Limb (tissue), 2 donors: Measurements from ENCODE around the gene CDH4.
A peak's percentile ranks its signal among the peaks of the same experiment; 100 is the strongest.

ENCODE experiments used
- DNase-seq, 2 donors: peaks; one replicate each; pipeline ENCODE4 v3.0.0-alpha.2; 2016; ENCODE audit errors: extremely low spot score in 2 of 2

Gene CDH4

DNA sequence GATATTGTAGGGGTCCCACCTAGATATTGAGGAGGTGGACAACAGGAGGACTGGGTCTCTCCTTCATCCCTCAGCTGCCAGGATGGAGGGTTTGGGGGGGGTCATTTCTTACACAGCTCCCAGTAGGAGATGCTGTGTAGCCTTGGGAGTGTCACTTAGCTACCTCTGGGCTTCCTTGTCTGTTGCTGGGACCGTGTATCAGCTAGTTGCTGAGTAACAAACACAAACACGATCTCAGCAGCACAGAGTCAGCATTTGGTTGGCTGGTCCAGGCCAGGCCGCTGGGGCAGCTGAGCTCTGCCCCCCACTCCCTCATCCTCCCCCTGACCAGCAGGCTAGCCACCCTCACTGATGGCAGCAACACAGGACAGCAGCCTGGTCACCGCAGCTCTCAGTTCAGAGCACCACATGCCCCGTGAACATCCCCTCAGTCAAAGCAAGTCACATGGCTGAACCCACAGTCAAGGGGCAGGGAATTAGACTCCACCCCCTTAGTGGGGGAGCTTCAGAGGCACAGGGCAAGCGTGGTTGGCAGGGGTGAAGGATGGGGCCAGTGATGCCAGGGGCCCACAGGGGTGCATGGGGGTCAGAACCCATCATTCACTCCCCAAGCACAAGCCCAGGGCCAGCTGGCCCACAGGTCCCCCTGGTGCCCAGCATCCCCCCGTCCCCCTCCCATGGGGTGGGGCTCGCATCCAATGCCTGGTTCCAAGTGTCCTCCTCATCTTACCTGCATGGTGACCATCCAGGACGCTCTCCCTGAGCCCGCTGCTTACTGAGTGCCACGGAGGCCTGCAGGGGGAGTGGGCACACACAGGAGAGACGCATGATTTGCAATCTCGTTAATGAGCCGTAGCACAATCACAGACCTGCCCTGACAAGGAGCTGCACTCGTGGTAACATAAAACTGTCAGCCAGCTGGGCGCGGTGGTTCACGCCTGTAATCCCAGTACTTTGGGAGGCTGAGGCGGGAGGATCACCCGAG, 701.3 kb downstream of the CDH4 start:
- peak in 1 of 2 donors; percentile 21 for DNase-seq

DNA sequence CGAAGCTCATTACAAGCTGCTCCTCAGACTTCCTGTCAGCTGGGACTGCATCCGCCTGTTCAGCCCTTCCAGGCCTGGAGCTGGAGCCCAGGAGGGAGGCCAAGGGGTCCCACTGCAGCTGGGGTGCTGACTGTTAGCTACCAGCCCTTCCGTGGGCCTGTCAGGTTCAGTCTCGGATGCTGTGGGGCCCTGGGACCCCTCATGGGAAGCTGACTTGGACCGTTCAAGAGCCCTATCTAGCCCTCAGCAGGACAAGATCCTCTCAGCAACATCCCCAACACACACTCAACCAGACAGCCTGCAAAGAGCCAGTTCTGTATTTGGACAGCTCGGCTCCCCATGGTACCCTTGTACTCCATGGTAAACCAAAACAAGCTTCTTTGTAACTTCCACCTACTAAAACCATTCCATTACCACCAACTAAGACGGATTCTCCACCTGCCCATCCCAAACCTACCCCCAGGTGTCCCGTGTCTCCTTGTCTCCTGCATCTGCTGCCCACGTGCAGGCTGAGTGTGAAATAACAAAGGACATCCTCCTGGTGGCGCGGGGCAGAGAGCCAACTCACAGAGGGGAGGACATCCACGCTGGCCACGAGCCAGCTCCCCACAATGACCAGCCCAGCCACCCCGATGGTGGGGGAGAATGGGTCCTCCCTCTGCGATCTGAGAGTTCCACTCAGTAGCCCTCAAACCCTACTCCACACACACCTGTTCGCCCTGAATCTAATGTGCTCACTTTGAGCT, 702.4 kb downstream of the CDH4 start:
- DNase-seq: peak in 1 of 2 donors; percentile 29

DNA sequence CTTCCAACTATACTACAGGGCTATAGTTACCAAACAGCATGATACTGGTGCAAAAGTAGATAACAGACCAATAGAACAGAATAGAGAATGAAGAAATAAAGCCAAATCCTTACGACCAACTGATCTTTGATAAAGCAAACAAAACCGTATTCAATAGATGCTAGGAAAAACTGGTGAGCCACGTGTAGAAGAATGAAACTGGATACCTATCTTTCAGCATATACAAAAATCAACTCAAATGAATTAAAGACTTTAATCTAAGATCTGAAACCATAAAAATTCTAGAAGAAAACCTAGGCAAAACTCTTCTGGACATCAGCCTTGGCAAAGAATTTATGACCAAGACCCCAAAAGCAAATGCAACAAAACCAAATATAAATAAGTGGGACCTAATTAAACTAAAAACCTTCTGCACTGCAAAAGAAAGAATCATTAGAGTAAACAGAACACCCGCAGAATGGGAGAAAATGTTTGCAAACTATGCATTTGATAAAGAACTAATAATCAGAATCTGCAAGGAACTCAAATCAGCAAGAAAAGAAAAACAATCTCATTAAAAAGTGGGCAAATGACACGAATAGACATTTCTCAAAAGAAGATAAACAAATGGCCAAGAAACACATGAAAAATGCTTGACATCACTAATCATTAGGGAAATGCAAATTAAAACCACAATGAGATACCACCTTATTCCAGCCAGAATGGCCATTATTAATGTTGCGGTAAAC, 703.8 kb downstream of the CDH4 start:
- no peak for DNase-seq

DNA sequence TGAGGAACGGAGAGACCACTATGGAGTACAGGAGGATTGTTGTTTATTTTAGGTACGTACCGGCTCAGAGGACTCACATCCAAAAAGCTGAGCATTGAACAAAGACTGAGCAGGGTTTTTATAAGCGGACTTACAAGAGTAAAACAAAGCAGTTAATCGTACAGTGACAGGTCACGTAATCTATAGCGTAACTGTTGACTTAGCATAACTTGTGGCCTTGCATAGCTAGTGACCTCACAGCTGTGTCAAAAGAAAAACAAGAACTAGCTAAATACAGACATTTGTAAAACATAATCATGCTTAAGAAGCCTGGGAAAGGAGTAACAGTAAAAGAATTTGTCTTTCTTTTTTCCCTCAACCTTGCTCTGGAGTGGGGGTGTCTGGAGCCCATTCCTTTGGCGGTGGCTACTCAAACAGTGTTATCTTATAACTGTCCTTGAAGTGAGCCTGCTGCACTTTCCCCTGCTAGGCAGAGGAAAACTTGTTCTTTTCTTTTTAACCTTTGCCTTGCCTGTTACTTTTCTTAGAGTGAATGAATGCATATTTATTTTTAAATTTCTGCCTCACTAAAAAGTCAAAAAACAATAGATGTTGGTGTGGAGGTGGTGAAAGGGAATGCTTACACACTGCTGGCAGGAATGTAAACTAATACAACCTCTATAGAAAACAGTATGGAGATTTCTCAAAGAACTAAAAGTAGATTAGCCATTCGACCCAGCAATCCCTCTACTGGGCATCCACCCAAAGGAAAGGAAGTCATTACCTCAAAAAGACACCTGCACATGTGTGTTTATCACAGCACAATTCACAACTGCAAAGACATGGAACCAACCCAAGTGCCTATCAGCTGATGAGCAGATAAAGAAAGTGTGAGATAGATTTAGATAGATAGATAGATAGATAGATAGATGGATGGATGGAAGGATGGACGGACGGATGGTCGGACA, 704.6 kb downstream of the CDH4 start:
- no peak for DNase-seq

DNA sequence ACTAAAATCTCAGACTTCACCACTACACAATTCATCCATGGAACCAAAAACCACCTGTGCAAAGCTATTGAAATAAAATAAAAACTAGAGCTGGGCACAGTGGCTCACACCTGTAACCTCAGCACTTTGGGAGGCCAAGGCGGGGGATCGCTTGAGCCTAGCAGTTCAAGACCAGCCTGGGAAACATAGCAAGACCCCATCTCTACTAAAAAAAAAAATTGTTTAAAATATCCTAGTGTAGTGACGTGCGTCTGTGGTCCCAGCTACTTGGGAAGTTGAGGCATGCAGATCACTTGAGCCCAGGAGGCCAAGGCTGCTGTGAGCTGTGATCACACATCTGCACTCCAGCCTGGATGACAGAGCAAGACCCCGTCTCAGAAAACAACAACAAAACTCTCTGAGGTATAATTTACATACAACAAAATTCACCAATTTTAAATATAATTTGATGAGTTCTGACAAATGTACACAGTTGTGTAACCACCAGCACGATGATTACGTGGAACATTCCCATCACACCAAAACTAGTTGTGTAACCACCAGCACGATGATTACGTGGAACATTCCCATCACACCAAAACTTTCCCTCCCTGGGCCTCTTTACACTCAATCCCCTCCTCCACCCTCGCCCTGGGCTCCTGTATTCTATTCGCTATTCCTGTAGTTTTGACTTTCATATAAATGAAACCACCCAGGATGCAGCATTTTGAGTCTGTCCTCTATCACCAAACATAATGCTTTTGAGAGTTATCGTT, 706.1 kb downstream of the CDH4 start:
- no peak for DNase-seq

DNA sequence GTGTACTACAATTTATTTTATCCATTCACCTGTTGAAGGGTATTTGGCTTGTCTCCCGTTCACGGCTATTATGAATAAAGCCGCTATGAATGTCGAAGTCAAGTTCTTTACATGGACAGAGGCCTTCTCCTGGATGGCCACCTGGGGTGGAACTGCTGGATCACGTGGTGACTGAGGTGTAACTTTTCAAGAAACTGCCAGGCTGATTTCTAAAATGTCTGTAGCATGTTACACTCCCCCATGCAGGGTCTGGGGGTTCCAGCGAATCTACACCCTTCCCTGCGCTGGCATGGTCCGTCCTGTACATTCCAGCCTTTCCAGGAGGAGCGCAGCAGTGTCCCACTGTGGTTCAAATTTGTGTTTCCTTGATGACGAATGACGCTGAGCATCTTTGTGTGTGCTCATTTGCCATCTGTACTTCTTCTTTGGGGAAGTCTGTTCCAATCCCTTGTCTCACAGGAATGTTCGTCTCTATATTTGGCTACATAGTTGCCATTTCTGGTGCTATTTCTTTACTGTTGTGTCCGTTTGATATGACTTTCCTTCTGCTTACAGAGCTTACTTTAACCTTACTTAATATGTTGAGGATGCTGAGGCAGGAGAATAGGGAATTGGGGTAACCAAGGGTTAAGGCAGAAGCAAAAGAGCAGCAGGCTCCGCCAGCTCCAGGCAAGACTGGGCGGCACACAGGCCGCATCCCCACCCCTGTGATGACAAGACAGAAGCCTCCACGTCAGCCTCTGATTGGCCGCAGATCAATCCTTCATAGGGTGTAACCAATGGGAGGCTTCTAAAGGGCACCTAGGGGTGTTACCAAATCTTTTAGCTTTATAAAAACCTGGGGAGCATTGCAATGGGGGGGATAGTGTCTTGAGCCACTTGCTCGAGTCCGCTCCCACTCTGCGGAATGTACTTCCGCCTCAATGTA, 707.0 kb downstream of the CDH4 start:
- DNase-seq: peak in 1 of 2 donors; percentile 19

DNA sequence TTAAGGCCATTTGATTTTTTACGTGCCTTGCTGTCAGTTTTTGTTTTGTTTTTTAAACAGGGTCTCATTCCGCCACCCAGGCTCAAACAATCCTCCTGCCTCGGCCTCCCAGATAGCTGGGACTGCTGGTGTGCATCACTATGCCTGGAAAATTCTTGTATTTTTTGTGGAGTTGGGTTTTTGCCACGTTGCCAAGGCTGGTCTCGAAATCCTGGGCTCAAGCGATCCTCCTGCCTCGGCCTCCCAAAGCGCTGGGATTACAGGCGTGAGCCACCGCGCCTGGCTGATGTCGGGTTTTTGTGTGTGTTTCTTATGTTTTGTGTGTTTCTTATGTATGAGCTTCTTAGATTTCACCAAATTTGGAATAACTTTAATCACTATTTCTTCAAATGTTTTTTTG, 708.8 kb downstream of the CDH4 start:
- no peak for DNase-seq

DNA sequence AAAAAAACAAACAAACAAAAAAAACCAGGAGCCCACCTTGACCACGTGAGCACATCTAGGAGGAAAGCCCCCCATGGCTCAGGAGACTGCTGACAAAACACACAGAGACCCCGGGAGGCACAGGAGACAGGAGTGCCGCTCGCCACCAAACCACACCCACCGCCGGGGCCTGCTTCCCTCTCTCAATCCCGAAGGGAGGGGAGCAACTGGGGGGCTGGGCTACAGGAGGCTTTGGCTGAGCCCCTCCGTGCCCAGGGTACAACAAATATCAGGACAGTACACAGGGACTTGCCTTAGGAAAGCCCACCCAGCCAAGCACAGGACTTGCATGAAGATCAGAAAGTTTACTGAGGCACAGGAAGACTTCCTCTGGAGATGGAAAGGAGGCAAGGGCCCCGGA, 711.1 kb downstream of the CDH4 start:
- DNase-seq: peak in 1 of 2 donors; percentile 18

DNA sequence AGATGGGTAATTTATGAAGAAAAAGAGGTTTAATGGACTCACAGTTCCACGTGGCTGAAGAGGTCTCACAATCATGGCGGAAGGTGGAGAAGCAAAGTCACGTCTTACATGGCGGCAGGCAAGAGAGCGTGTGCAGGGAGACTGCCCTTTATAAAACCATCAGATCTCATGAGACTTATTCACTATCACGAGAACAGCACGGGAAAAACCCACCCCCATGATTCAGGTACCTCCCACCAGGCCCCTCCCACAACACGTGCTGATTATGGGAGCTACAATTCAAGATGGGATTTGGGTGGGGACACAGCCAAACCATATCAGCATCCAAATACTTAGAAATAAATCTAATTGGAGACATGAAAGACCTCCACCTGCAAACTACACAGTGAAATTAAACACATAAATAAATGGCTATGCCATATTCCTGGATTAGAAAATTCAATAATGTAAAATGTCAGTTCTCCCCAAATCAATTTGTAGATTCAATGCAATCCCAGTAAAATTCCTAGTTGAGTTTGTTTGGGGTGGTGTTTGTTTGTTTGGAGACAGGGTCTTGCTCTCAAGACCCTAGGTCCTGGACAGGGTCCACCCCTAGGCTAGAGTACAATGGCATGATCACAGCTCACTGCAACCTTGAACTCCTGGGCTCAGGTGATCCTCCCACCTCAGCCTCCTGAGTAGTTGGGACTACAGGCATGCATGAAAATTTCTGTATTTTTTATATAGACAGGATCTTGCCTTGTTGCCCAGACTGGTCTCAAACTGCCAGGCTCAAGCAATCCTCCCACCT, 712.0 kb downstream of the CDH4 start:
- no peak for DNase-seq

DNA sequence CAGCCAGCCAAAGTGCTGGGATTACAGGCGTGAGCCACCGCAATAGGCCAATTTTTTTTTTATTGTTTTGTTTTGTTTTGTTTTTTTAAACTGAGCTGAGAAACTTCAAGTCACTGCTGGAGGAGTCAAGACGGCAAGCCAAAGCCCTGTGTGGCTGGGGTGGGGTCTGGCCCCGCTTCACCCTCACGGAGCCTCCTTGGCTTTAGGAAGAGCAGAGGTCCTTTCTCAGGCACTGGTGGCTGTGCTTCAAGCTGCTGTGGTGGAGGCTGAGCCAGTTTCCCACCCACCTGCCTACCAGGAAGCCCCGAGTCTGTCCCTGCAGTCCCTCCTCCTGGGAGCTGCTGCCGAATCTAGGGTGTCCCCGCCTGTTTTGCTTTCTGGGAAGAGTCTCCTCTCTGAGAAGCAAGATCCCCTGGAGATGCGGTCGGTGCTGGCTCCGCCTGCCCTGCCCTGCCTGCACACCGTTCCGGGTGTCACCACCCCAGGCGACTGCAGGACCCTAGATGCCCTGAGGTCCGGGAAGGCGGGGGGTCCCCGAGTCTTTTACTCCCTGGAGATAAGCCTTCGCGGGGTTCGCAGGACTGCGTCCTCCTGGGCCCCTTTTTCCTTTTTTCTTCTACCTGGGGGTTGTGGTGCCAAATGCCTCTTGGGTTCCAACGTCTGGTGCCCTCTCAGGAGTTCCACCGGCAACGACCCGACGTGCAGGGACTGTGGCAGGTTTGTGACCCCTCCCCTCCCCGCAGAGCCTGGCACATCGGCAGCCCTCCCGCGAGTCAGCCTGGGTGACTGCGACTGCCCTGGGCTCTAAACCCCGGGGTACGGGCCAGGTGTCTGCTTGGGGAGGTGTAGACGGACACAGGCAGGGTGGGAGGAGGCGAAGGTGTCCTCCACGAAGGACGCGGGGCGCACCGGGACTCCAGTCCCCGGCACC, 712.9 kb downstream of the CDH4 start:
- DNase-seq: no peak

DNA sequence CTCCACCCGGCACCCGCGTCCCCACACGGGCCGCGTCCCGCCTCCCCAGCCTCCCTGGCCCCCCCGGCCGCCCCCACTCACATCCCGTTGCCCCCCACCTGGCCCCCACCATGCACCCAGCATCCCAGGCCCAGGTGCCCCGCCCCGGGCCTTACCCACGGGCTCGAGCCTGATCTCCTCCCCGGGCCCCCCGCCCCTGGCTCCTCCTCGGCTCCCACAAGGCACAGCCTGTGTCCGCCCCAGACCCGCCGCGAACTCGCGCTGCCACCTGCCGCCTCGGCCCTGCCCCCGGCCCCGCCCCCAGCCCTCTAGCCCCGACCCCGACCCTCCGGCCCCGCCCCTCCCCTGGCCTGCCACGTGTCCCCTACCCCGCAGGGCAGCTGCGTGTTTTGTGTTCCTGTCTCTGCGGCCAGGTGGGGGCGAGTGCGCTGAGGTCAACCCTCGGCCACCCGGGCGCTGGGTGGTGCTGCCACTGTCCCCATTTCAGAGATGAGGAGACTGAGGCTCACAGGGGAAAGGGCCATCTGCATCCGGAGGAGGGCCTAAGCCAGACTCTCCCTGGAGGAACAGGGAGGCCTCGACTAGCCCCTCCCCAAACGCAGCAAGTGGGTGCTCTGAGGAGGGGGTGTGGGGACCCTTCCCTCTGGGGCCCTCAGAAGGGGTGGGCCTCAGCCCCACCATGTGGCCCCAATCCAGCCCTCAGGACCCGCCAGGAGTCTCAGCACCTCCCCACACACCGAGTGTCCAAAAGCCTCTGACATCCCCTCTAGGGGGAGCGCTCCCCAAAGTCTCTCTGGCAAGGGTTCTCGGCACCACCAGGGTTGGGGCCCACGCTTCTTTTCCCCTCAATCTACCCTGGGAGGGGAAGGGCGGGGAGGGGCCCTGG, 713.8 kb downstream of the CDH4 start:
- DNase-seq: no peak

DNA sequence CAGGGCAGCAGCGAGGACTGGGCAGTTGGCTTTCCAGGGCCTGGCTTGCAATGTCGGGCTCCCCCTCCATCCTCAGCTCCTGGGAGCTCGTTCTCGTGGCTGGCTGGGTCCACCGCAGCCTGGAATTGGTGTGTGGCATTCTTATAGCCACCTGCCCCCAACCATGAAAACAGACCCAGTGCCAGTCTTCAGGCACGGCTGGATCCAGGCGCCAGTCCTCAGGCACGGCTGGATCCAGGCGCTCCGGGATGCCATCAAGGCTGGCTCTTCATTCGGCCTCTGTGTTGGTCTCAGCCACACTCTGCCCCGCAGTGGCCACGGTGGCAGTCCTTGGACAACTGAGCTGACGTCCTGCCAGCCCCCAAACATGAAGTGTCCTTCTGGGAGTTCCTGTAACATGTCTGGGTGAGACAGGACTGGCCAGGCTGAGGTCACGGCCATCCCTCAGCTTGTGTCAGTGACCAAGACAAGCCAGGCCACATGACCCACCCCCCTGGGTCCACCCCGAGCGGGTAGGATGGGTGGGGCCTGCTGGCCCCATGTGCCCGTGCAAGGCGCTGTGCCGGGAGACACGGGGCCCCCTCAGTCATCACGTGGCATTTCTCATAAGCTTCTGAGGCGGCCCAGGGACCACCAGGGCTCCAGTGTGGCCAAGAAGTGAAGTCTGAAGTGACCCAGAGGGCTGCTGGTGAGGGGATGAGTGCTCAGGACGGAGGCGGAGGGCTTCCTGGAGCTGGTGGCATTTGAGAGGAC, 714.6 kb downstream of the CDH4 start:
- DNase-seq: no peak

DNA sequence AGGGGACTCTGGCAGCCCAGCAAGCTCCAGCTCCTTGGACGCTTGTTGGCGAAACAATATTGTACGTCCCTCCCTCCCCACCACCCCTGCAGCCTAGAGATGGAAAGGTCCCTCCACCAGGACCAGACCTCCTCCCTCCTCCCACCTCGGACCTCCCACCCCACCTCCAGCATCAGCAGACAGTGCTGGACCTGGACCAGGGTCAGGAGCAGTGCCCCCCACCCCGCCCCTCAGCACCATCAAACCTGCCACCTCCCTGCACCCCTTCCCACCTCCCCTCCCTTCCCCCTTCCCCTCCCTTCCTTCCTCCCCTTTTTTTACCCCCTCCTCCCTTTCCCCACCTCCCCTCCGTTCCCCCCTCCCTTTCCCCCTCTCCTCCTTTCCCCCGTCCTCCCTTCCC, 715.2 kb downstream of the CDH4 start:
- no peak for DNase-seq

DNA sequence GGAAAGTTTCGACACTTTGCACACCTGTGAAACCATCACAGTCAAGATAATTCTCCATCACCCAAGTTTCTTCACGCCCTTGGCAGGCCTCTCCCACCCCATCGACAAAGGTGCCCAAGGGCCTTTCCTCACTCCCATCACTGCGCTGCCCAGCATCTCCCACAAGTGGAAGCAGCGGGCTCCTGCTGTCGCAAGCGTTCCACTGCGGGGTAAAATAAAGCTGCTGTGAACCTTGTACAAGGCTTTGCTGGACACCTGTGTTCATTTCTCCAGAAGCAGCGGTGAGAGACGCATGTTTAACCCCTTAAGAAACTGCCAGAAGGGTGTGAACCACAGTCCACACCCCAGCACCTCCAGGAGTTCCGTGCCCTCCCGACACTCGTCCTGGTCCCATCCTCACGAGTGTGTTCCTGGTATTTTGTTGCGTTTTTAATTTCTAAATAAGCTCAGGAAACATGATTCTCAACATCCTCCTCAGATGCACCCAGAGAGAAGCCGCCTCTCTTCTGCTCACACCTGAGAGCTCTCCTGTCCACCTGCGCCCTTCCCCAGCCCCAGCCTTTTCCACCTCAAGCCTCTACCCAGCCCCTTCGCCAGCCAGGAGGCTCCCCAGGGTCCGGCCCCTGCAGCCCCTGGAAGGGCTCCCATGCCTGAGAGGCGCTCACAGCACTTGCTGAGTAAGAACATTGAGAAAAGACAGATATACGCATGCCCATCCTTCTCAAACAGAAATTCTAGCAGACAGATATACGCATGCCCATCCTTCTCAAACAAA, 716.2 kb downstream of the CDH4 start:
- DNase-seq: no peak
